GM18867 (cell line): ENCODE data around the gene TNFRSF21.
"Not testable (repeated sequence)": the region's sequence is repeated elsewhere in the genome, so short reads cannot be mapped to it uniquely, and the experiment has no call there.

Experiments
- ATAC-seq: cut with Tn5 transposase; IDR thresholded peaks from one replicate; pipeline ENCODE4 v1.9.1; 2021; ENCODE audit warnings: mild to moderate bottlenecking, moderate library complexity; ENCODE audit not compliant: unreplicated experiment

Gene TNFRSF21, protein sequence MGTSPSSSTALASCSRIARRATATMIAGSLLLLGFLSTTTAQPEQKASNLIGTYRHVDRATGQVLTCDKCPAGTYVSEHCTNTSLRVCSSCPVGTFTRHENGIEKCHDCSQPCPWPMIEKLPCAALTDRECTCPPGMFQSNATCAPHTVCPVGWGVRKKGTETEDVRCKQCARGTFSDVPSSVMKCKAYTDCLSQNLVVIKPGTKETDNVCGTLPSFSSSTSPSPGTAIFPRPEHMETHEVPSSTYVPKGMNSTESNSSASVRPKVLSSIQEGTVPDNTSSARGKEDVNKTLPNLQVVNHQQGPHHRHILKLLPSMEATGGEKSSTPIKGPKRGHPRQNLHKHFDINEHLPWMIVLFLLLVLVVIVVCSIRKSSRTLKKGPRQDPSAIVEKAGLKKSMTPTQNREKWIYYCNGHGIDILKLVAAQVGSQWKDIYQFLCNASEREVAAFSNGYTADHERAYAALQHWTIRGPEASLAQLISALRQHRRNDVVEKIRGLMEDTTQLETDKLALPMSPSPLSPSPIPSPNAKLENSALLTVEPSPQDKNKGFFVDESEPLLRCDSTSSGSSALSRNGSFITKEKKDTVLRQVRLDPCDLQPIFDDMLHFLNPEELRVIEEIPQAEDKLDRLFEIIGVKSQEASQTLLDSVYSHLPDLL

DNA sequence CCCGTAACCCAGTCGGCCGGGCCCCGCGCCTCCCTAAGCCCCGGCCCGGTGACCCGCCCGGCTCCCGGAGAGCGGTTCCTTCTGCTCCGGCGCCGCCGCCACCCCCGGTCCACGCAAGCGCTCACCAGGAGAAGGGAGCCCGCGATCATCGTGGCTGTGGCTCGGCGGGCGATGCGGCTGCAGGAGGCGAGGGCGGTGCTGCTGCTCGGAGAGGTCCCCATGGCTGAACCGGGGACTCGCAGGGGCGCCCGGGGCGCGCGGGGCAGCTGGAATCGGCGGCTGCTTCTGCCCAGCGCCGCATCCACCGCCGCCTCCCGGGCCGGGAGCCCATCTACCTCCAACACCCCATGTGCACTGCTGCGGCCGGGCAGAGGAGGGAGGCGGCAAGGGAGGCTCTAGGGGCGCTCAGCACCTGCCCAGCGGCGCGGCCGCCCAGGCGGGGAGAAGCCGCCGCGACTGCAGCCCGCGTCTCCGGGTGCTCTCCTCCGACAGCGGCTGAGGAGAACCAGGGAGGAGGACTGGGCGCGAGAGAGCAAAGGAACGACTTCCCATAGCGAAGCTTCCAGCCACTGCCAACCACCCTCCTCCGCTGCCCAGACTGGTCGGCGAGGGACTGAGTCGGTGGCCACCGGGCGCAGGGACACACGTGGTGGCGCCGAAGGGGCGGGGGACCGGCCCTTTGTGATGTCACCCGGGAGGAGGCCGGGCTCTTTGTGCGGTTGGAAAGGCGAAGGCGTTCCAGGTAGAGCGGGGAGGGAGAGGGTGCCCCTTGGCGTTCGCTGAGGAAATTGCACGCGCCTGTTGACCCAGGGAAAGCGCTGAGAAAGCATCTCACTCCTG, at the start of gene TNFRSF21:
TNFRSF21 (minus strand) TSS at position 615 of the 840 bp plus-strand sequence; CDS start at position 221, 394 bp downstream.
- peak; percentile 100 for ATAC-seq

DNA sequence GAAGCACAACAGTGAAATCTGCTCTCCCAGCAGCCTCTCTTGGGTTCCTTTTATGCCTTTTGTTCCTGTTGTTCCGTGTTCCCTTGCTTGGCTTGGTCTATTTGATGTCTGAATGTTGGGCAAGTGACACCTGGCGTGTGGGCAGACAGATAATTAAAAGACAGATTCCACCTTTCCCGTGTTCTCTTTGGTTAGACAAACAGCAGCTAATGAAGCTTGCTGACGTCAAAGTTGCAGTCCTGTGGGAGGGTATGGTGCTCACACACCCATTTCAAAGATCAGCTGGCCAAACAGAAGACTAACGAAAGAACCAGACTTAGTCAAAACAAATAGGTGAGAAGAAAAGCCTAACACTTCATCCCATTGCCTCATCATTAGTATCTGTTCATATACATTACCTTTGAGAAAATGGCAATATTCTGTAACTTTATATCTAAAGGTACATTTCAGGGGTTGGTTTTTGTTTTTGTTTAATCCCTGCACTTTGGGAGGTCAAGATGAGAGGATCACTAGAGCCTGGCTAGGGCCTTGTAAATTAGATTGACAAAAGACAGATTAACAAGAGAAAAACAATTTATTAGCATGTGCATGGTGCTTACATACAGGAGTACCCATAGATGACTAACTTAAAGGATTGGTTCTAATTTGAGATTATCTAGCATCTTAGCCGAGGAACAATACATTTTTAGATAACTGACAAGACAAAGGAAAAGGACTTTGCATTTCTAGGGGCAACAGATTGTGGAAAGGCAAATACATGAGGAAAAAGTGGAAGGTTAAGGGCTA, 48.9 kb upstream of the TNFRSF21 start:
- peak; percentile 68 for ATAC-seq

DNA sequence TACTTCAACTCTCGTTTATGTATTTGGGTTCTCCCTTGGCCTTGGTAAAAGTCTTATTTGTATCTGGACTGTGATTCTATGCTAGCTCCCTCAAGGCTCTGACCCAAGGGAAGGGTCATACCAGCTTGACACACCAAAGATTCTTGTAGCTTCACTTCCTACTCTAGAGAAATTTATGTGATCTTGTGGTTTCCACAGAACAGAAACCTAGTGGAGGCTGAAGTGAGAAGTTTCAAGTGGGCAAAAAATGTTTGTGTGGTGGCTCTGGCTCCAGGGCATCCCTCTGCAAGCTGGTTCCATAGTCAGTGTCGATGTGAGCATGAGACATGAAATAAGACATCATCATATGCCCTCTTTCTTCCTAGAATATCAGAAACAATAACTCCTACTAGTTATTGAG, 48.1 kb upstream of the TNFRSF21 start:
- peak; percentile 78 for ATAC-seq

DNA sequence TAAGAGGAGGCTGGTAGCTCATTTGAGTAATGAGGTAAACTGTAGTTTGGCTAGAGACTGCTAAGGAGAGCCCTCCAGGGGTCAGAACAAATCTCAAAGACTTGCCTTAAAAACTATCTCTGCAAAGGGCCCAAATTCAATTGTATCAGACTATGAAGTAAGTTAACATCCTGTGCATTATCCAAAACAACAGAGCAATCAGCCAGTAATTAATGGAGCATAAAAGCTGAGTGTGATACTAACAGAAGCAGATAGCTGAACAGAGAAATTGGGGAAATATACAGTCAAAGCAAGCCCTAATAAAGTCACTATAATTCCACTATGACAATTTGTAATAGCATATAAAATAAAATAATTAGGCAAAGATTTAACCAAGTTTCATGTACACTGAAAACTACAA, 45.8 kb upstream of the TNFRSF21 start:
- ATAC-seq, result no peak

DNA sequence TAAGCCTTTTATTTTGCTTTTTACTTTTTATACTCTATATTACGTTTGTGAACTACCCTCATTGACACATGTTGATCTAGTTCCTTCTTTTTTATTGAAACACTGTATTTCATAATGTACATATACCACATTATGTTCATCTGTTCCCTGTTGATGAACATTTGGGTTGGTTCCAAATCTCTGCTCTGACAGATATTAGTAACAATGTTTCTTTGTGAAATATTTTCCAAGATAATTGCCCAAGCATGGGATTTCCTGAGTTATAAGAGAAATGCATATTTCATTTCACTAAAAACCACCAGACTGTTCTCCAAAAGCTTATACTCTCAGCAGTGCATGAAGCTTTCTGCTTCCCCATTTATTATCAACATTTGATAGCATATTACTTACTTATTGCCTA, 44.2 kb upstream of the TNFRSF21 start:
- ATAC-seq, result no peak

DNA sequence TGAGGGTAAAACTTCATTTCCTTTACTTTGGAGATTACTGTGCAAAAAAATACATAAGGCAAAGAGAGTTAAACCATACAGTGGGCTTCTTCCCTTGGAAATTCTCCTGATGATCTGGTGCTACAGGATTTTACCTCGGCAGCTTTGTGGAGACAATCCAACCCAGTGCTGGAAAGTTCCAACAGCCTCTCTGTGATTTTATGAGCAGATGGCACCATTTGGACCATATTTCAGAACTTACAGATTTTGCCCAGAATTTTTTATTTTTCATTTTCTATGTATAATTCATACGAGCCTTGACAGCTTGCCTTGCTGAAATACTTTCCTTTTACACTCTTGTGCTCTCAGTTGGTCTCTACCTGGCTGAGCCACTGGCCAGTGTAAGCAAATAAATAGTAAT, 43.3 kb upstream of the TNFRSF21 start:
- no peak for ATAC-seq

DNA sequence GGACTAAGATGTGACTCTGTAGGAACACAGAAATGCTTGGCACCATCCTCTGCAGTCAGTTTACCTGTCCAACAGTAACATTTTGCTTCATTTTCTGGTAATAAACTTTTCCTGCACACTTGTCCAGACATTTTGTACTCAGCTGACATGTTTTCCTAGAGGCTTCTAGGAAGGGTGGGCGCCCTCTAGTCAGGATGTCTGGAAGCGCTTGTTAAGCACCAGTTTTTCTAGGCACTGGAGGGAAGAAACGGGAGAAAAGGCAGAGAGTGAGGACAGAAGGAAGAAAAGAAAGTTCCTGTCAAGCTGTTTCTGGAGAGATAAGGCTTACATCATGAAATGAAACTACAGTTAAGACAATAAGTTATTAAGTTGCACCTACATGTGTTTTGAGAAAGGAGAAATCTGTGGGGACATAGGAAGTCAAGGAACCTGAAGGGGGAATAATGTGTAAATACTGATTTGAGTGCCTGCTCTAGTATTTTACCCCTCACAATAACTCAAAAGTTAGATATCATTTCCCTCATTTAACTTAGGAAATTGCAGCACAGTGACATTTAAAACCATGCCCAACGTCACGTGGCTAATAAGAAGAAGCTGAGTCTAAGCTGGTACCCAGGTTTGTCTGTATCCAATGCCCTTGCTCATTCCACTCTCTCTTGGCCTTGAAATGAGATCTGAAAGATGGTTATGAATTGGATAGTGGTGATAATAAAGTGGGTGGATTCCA, 42.7 kb upstream of the TNFRSF21 start:
- ATAC-seq, result no peak

DNA sequence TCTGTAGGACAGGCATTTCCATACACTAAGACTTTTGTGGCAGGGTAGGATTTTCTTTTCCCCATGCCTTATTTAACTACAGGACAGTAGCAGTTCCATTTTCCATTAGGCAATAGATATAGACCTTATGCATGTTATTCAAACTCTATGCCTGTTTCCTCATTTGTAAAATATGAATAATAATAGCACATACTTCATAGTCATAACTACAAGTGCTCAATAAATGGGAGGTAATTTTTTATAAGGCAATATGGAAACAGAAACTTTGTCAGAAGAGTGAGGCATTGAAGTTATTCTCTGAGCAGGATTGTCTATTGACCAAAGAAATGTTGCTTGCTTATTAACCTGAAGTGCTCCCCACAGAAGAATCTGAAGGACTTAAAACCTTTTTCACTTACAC, 41.9 kb upstream of the TNFRSF21 start:
- ATAC-seq, result no peak

DNA sequence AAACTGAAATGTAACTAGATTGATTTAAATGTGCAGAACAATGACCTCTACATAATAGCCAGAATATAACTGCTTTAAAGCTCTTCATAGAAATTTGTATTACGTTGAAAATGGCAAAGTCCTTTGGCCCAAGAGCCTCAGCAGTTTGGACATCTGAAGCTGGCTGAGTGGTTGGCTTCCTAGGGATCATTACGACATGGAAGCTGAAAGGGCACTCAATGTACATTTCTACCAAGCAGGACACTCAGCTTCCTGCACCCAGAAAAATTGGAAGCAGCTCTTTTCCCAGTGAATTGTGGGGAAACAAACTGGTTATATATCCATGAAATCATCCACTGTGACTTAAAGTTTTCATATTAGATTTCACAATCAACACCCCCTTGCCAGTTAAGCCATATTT, 40.2 kb upstream of the TNFRSF21 start:
- no peak for ATAC-seq

DNA sequence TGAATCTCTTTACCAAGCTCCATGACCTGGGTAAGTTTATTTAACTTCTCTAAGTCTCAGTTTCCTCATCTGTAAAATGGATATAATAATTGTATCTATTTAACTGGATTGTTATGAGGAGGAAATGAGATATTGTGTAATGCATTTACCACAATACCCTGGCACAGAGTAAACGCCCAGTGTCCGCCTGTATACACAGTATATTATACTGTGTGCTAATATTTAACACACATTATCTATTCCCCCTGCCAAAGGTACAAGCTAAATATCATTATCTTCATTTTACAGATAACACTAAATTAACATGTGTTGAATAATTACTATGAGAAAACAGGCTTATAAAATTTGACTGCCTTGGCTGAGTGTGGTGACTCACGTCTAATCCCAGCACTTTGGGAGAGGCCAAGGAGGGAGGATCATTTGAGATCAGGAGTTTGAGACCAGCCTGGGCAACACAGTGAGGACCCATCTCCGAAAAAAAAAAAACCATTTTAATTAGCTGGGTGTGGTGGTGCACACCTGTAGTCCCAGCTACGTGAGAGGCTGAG, 38.7 kb upstream of the TNFRSF21 start:
- ATAC-seq, result no peak

DNA sequence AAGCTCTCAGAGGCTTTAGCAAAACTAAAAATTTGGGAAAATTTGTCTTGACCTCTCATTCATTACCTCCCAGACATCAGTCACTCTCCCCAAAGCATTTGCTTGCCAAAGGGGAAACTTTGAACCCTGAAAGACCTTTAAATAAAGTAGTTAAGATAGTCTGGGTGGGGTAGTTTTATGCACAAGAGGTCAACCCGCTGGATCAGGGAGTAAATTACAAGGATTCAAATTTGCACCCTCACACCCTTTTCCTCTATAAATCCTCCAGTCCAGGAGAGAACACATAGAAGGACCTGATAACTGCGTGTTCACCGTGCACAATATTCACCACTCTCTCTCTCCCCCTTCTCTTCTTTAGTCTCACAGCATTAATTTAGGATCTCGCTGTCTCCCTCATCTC, 36.1 kb upstream of the TNFRSF21 start:
- no peak for ATAC-seq

DNA sequence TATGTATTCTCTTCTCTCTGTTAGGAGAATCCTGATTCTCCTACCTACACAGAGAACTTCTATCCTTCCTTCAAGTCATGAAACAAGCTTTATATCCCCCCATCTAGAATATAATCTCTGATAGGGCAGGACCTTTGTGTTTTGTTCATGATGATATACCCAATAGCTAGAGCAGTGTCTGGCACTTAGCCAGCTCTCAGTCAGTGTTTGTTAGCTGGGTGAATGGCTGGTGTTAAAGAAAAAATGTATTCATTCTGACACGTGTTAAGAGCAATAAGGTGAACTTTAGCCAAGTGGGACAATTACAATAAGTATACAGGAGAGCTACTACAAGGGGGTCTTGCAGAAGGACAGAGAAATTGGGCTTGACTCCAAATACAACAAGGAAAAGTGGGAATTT, 34.3 kb upstream of the TNFRSF21 start:
- ATAC-seq, result no peak

DNA sequence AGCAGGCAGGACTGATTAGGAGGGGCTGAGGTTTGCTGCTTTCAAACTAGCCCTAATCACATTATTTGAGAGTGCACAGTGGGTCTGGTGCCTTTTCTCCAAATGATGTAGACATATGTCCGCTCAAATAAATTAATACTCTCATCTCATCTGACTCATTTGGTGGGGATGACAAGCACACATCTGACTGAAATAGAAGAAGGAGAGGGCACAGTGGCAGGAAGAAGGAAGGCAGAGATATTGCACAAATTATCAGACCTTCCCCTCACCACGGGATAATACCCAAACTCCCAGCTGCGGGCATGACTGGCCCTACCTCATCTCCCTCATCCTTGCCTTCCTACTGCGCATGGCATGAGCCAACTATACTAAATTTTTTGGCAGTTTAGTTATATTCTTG, 33.9 kb upstream of the TNFRSF21 start:
- ATAC-seq, result no peak

DNA sequence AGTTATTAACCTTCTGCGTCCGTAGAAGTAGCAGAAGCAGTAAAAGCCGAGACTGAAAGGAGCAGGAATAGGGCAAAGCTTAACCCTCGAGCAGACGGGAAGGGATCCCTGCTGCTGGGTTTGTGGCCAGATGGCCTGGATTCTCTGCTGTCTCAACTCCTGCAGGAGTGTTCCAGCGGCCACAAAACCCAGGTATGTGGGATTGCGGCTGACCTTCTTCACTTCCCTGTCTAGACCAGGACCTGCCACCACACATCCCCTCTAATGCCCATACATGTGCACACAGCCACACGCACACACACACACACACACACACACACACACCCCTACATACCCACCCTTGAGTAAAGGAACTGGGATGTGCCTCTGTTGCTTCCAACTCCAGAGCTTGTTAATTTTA, 33.1 kb upstream of the TNFRSF21 start:
- ATAC-seq, result no peak

DNA sequence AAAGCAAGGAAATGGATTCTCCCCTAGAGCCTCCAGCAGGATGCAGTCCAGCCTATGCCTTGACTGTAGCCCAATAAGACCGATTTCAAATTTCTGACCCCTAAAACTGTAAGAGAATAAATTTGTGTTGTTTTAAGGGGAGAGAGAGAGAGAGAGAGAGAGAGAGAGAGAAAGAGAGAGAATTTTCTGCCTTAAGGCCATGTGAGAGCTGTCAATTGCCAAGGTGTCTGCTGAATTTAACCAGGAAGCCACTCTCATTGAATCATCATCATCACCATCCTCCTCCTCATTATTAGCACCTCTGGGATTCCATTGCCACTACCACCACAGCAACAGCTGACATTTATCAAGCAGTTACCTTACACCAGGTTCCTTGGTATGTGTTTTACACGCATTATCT, 27.8 kb upstream of the TNFRSF21 start:
- no peak for ATAC-seq

DNA sequence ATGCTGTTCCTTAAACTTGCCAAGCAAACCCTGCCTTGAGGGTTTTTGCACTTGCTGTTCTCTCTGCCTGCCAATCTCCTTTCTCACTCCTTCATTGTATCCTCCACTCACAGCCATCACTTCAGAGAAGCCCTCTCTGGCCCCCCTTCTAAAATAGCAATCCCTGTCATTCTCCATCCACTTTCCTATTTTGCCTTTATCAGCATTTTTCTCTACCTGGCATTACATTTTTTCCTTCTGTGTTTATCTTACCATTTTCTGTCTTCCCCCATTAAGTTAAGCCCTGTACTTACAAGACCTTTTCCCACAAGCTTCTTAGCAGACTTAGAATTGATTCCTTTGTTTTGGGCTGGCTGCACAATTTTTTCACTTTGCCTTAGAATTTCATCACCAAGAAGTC, 26.6 kb upstream of the TNFRSF21 start:
- ATAC-seq, result no peak

DNA sequence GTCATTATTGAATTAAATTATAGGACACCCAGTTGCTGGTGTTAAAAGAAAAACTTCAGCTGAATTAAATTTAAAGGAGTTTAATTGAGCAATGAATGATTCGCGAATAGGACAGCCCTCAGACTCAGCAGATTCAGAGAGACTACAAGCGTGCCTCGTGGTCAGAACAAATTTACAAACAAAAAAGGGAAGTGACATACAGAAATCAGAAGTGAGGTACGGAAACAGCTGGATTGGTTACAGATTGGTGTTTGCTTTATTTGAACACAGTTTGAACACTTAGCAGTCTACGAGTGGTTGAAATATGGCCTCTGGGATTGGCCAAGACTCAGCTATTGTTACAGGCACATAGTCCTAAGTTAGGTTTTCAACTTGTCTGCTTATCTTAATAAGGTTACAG, 25.8 kb upstream of the TNFRSF21 start:
- peak; percentile 96 for ATAC-seq

DNA sequence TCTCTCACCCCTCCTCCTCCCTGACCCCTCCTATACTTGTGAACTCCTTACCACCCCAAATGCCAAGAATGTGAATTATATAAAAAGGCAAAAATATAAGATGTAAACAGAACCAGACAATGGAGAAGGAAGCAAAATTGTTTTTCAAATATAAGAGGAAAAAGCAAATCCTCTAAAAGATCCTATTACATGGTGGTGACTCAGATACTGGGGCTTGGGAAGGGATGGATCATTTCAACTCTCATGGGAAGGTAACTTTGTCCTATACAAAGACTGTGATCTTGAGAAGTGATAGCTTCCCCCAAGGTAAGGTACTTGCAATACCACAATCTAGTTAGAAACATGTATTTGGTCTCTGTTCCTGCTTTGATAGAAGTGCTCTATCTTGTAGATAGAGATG, 24.6 kb upstream of the TNFRSF21 start:
- ATAC-seq, result no peak

DNA sequence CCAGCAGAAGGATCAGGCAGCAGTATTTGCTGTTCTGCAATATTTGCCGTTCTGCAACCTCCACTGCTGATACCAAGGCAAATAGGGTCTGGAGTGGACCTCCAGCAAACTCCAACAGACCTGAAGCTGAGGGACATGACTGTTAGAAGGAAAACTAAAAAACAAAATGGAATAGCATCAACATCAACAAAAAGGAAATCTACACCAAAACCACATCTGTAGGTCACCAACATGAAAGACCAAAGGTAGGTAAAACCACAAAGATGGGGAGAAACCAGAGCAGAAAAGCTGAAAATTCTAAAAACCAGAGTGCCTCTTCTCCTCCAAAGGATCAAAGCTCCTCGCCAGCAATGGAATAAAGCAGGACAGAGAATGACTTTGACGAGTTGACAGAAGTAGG, 18.9 kb upstream of the TNFRSF21 start:
- ATAC-seq, result not testable (repeated sequence)

DNA sequence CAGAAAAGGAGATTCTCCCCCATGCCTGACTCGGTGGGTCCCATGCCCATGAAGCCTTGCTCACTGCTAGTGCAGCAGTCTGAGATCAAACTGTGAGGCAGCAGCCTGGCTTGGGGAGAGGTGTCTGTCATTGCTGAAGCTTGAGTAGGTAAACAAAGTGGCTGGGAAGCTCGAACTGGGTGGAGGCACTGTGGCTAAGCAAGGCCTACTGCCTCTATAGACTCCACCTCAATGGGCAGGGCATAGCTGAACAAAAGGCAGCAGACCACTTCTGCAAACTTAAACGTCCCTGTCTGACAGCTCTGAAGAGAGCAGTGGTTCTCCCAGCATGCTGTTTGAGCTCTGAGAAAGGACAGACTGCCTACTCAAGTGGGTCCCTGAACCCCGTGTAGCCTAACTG, 18.4 kb upstream of the TNFRSF21 start:
- ATAC-seq, result not testable (repeated sequence)
